ENCODE results near the gene M1AP.

The M1AP gene

GRCh38 chr2:74551530-74551929, 96.6 kb downstream of the M1AP start:
- peak overlapping the region in 1 of 2 donors; percentile 95 for H3K4me3 ChIP-seq (replicated peaks in 1 of 2; ENCODE audit: low read depth in 2 of 2, low read length in 2 of 2)
- TF ChIP-seq CTCF (IDR thresholded peaks at IDR 0.05; ENCODE audit: low read depth, low read length) = no peak
- DNase-seq (ENCODE audit: low read depth in 2 of 2) = no peak

- no peak for TF ChIP-seq CTCF (IDR thresholded peaks at IDR 0.05; ENCODE audit: low read depth, low read length)
- H3K4me3 ChIP-seq (replicated peaks in 1 of 2; ENCODE audit: low read depth in 2 of 2, low read length in 2 of 2) = peak overlapping the region in 1 of 2 donors; percentile 95
- DNase-seq (ENCODE audit: low read depth in 2 of 2) = no peak
These were observed 97.9 kb downstream of the M1AP start for GRCh38 chr2:74550231-74550630.

GRCh38 chr2:74548900-74549826, 99.0 kb downstream of the M1AP start:
- peak overlapping the region; percentile 54 to 66 for H3K4me3 ChIP-seq (replicated peaks in 1 of 2; ENCODE audit: low read depth in 2 of 2, low read length in 2 of 2)
- peak; percentile 54 to 60 for DNase-seq (ENCODE audit: low read depth in 2 of 2)
- TF ChIP-seq CTCF (IDR thresholded peaks at IDR 0.05; ENCODE audit: low read depth, low read length) = no peak

GRCh38 chr2:74548285-74548899, 99.7 kb downstream of the M1AP start:
- no peak for DNase-seq (ENCODE audit: low read depth in 2 of 2)

GRCh38 chr2:74546004-74546403, 102.1 kb downstream of the M1AP start:
- DNase-seq (ENCODE audit: low read depth in 2 of 2) = no peak
- no peak for TF ChIP-seq CTCF (IDR thresholded peaks at IDR 0.05; ENCODE audit: low read depth, low read length)
- no peak overlapping the region for H3K4me3 ChIP-seq (replicated peaks in 1 of 2; ENCODE audit: low read depth in 2 of 2, low read length in 2 of 2)

More at GRCh38 chr2:74548285-74548899, 99.7 kb downstream of the M1AP start:
- no peak for TF ChIP-seq CTCF (IDR thresholded peaks at IDR 0.05; ENCODE audit: low read depth, low read length)
- peak overlapping the region; percentile 54 to 66 for H3K4me3 ChIP-seq (replicated peaks in 1 of 2; ENCODE audit: low read depth in 2 of 2, low read length in 2 of 2)

- no peak overlapping the region for H3K4me3 ChIP-seq (replicated peaks in 1 of 2; ENCODE audit: low read depth in 2 of 2, low read length in 2 of 2)
- DNase-seq (ENCODE audit: low read depth in 2 of 2) = no peak
- TF ChIP-seq CTCF (IDR thresholded peaks at IDR 0.05; ENCODE audit: low read depth, low read length) = no peak
These were observed 103.5 kb downstream of the M1AP start for GRCh38 chr2:74544634-74545033.
